ENCODE data around the gene LRRC14B.
A peak's percentile ranks its signal among the peaks of the same experiment; 100 is the strongest.

Gene LRRC14B

DNA sequence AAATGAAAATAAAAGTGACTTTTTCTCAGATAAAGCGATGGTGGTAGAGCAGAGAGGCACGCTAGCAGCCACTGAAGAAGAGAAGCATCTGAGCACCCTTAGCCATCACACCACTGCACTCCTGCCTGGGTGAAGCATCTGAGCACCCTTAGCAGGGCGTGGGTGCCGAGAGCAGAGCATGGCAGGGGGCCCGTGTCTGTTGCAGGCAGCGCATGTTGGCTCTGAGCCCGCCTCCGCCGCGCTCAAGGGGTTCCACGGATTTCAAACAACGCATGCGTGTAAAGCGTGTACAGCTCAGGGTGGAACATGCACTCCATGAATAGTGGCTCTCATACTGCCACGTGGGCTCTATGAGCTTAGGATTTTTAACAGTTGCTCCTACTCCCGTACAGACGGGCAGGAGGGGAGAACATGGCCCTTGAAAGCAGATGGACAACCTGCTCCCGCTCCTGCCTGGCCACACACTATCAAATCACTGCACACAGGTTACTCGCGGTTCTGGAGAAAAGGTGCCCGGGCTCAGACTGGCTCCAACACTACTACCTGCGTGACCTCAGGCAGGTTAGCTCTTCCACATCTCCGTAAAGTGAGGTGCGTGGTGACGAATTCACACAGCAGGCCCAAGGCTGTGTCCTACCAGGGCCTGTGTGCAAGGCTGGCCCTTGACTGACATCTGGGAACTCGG lies 12.1 kb downstream of the LRRC14B start:
- TF ChIP-seq, protein P1, sequence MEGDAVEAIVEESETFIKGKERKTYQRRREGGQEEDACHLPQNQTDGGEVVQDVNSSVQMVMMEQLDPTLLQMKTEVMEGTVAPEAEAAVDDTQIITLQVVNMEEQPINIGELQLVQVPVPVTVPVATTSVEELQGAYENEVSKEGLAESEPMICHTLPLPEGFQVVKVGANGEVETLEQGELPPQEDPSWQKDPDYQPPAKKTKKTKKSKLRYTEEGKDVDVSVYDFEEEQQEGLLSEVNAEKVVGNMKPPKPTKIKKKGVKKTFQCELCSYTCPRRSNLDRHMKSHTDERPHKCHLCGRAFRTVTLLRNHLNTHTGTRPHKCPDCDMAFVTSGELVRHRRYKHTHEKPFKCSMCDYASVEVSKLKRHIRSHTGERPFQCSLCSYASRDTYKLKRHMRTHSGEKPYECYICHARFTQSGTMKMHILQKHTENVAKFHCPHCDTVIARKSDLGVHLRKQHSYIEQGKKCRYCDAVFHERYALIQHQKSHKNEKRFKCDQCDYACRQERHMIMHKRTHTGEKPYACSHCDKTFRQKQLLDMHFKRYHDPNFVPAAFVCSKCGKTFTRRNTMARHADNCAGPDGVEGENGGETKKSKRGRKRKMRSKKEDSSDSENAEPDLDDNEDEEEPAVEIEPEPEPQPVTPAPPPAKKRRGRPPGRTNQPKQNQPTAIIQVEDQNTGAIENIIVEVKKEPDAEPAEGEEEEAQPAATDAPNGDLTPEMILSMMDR (IDR thresholded peaks at IDR 0.05; ENCODE audit: low read length, missing control alignments) = no peak
- H3K4me3 ChIP-seq (replicated peaks; ENCODE audit: low read depth, low read length) = no peak overlapping the region
- DNase-seq (ENCODE audit: low read depth) = no peak

DNA sequence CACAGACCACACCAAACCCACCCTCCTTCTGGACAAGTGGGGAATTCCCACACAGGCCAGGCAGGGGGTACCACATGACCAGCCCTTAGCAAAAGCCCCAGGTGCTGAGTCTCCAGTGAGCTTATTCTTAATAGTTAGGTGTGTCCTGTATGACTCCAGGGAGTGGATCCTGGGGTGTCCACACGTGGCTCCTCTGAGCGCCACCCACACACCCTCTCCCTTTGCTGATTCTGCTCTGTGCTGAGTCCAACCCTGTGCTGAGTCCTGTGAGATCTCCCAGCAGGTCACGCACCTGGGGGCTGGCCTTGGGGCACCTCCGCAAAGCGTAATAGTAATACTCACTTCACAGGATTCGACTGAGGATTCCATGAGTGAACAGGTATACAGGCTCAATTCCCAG lies 12.7 kb downstream of the LRRC14B start:
- H3K4me3 ChIP-seq (replicated peaks; ENCODE audit: low read depth, low read length) = no peak overlapping the region
- no peak for DNase-seq (ENCODE audit: low read depth)
- TF ChIP-seq, protein P1 (IDR thresholded peaks at IDR 0.05; ENCODE audit: low read length, missing control alignments) = no peak

DNA sequence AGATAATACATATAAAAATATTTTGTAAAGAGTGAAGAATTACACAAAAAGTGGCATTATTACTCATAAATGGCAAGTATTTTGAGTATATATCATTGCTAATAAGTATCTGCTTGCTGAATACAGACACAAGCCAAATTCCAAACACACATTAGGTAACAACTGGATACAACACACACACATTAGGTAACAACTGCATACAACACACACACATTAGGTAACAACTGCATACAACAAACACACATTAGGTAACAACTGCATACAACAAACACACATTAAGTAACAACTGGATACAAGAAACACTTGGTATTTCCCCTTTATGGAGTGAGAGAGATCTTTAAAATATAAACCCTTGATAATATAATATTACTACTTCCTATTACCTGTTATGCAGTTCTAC lies 13.2 kb downstream of the LRRC14B start:
- TF ChIP-seq, protein P1 (IDR thresholded peaks at IDR 0.05; ENCODE audit: low read length, missing control alignments) = no peak
- DNase-seq (ENCODE audit: low read depth) = no peak
- H3K4me3 ChIP-seq (replicated peaks; ENCODE audit: low read depth, low read length) = no peak overlapping the region

DNA sequence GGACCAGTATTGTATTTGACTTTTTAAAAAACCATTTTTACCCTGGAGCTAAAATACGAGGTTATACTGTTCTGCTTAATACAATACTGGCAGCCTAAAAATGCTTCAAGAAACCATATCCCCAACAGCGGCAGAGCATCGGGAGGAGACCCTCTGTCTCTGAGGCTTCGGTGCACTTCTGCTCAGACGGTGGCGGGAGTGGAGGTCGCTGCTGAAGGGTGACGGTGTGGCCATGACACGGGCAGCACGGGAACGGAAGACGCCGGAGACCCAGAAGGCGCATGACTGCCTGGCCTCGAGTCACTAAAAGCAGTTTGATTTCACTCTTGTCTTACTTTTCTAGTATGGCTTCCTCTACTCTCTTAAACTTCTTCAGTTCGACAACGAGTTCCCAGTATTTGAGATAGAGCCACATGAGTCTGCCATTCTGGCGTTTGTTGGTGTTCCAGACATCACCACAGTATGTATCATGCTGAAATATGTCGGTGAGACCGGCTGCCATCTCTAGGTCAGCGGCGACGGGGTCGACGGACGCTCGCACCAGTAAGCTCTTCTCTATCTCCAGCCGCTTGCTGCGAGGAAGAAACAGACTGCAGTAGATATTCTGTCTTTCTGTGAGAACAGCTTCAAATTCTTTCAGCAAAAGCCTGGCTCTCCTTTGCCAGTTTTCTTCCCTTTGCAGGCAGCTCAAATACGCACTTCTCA lies 13.8 kb downstream of the LRRC14B start:
- DNase-seq (ENCODE audit: low read depth) = no peak
- TF ChIP-seq, protein P1 (IDR thresholded peaks at IDR 0.05; ENCODE audit: low read length, missing control alignments) = no peak
- no peak overlapping the region for H3K4me3 ChIP-seq (replicated peaks; ENCODE audit: low read depth, low read length)

DNA sequence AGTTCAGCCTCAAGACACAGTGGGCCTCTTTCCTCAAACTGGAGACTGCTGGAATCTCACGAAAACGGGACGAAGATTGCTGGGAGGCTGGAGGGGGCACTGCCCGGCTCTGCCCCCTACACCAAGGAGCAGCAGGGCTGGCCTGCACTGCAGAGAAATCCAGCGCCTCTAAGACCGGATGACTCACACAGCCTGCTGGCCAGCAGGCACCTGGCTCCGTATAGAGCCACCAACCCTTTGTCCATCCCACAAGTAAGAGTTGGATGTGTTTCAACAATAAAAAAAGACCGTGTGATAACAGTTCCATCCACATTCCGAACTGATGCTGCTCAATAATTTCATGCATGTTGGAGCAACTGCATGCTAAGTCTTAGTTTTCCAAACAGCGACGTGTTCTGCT lies 15.1 kb downstream of the LRRC14B start:
- no peak overlapping the region for H3K4me3 ChIP-seq (replicated peaks; ENCODE audit: low read depth, low read length)
- peak; percentile 70 for DNase-seq (ENCODE audit: low read depth)
- TF ChIP-seq, protein P1 (IDR thresholded peaks at IDR 0.05; ENCODE audit: low read length, missing control alignments) = peak; percentile 1

DNA sequence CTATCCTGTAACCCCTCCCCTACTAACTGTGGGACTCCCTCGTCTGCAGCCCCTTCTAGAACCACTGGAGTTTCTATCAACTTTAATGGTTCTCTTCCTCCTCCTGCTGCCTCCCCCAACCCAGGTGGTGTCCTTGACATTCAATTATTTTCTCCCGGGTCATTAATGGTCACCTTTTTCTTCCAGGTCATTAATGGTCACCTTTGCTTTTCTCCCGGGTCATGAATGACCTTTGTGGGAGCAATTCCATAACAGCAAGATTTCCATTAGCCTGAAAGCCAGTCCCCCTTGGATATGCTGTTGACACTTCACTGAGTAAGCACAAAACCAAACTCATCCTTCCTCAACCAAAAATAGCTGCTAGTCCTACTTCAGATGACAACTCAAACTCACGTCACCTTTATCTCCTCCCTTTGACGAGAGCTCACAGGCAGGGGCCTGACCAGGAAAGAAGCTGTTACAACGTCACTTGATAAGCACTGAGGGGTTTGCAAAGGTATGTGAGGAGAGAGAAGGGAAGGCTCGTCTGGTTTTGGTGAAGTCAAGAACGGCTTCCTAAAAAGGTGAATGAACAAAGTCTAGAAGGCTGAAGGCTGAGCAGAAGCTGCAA lies 15.7 kb downstream of the LRRC14B start:
- TF ChIP-seq, protein P1 (IDR thresholded peaks at IDR 0.05; ENCODE audit: low read length, missing control alignments) = no peak
- no peak overlapping the region for H3K4me3 ChIP-seq (replicated peaks; ENCODE audit: low read depth, low read length)
- DNase-seq (ENCODE audit: low read depth) = no peak
